Measurements from ENCODE around the gene CDC42BPB. TPM values are rescaled to one million over a fixed set of nuclear protein-coding genes. Genes with fewer than 3 reads are reported as not detected.

The CDC42BPB gene
- total RNA-seq, 1 donor from 2014 or later: 55.0 TPM

DNA sequence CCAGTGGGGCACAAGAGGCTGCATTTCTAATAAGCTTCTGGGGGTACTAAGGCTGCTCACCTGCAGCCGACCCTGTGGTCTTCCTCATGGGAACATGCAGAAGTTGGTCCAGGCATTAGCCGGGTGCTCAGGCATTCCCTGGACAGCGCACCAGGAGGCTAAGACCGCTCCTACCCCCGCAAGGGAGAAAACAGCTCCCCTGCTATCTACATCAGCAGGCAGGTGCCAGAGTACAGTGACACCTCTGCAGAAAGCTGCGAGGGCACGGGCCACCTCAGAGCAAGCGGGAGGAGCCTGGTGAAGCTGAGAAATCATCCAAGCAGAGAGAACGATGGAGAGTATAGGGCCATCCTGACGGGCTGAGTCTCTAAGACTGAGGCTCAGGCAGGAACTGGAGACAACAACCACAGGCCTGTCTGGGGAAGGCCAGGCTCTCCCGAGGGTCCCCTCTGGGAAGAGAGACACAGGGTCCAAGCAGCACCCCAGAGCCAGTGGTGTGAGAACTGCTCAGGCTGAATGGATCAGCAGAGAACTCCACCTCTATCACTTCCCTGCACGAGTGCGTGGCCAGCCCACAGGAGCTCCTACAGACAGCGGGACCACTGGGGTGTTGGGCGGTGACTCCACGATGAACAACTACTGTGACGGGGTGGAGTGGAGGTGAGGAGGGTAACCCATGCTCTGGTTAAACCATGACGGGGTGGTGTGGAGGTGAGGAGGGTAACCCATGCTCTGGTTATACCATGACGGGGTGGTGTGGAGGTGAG lies 72.8 kb downstream of the CDC42BPB start:
- FAIRE-seq (no peak), DNase-seq (ENCODE audit: low read depth) (no peak)
- no peak for TF ChIP-seq CTCF (IDR thresholded peaks at IDR 0.05; ENCODE audit: insufficient read depth, low read length, severe bottlenecking)
- peaks cover 33% of the 10 kb centered on the region for H3K36me3 ChIP-seq (ENCODE audit: control insufficient read depth, insufficient read depth, low read length)
- H3K27me3 ChIP-seq (ENCODE audit: control insufficient read depth, insufficient read depth, low read length): no peaks in the 10 kb centered on the region
- no peak overlapping the region for H3K4me3 ChIP-seq (ENCODE audit: low read depth, low read length)

DNA sequence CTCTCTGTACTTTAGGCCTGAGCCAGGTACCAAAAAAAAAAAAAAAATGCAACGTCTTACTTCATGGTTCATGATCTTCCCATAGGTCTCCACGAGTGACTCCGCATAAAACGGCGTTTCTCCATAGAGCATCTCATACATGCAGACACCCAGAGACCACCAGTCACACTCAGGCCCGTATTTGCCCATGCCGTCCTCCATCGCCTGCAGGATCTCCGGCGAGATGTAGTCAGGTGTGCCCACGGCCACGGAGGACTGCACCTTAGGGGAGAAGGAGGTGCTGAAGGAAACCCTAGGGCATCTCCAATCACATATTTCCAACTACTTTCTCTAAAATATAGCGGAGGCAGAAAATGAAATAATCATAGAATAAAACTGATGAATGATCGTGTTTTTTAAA lies 73.9 kb downstream of the CDC42BPB start:
- Histone ChIP-seq H3K4me3 (ENCODE audit: low read depth, low read length) (no peak overlapping the region), H3K36me3 (ENCODE audit: control insufficient read depth, insufficient read depth, low read length) (peaks cover 31% of the 10 kb centered on the region), H3K27me3 (ENCODE audit: control insufficient read depth, insufficient read depth, low read length) (no peaks in the 10 kb centered on the region)
- DNase-seq (ENCODE audit: low read depth) (no peak), FAIRE-seq (no peak)
- no peak for TF ChIP-seq CTCF (IDR thresholded peaks at IDR 0.05; ENCODE audit: insufficient read depth, low read length, severe bottlenecking)

DNA sequence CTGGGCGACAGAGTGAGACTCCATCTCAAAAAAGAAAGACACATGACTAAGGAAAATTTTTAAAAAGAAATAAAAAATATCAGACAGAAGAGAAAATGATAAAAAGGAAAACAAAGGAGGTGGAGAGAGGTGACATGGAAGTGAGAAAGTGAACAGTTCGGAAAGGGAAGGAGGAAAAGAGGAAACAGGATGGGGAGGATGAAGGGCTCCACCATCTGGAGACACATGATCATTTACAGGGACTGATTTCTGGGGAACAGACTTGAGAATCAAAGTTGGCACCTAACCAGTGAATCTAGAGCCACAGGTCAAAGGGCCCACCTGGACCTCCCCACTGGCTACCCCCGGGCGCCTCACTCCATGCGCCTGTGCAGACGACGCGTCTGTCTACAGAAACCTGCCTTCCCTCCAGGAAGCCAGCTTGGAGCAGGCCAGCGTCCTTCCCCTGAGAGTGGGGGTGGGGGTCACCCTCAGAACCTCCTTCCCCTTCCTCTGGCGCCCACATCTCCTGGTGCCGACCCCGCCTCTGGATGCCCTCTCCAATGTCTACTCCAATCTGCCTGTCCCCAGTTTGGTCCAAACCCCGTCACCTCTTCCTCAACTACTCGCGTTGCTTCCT lies 74.4 kb downstream of the CDC42BPB start:
- FAIRE-seq (no peak), DNase-seq (ENCODE audit: low read depth) (no peak)
- no peak for TF ChIP-seq CTCF (IDR thresholded peaks at IDR 0.05; ENCODE audit: insufficient read depth, low read length, severe bottlenecking)
- no peak overlapping the region for H3K4me3 ChIP-seq (ENCODE audit: low read depth, low read length)
- H3K27me3 ChIP-seq (ENCODE audit: control insufficient read depth, insufficient read depth, low read length): no peaks in the 10 kb centered on the region
- peaks cover 31% of the 10 kb centered on the region for H3K36me3 ChIP-seq (ENCODE audit: control insufficient read depth, insufficient read depth, low read length)

GRCh38 chr14:102980409-102980810 lies 76.9 kb downstream of the CDC42BPB start:
- H3K36me3 ChIP-seq (ENCODE audit: control insufficient read depth, insufficient read depth, low read length): peaks cover 35% of the 10 kb centered on the region
- DNase-seq (ENCODE audit: low read depth): no peak
- FAIRE-seq: no peak
- no peaks in the 10 kb centered on the region for H3K27me3 ChIP-seq (ENCODE audit: control insufficient read depth, insufficient read depth, low read length)
- H3K4me3 ChIP-seq (ENCODE audit: low read depth, low read length): no peak overlapping the region
- TF ChIP-seq CTCF (IDR thresholded peaks at IDR 0.05; ENCODE audit: insufficient read depth, low read length, severe bottlenecking): no peak

- DNase-seq (ENCODE audit: low read depth) (no peak), FAIRE-seq (no peak)
- H3K36me3 ChIP-seq (ENCODE audit: control insufficient read depth, insufficient read depth, low read length): peaks cover 33% of the 10 kb centered on the region
- no peaks in the 10 kb centered on the region for H3K27me3 ChIP-seq (ENCODE audit: control insufficient read depth, insufficient read depth, low read length)
- no peak for TF ChIP-seq CTCF (IDR thresholded peaks at IDR 0.05; ENCODE audit: insufficient read depth, low read length, severe bottlenecking)
- H3K4me3 ChIP-seq (ENCODE audit: low read depth, low read length): no peak overlapping the region
Observed at GRCh38 chr14:102979406-102979805, 77.9 kb downstream of the CDC42BPB start.

Measured in bronchial epithelial cell (primary cell).